Panc1 (cell line): ENCODE measurements around the gene THSD7B. TPM values are rescaled to one million over a fixed set of nuclear protein-coding genes. Genes with fewer than 3 reads are reported as not detected.

ENCODE experiments used
- ATAC-seq: fragments of 200-7000 bp; cut with Tn5 transposase; 2 replicates; pipeline ENCODE4 v1.9.1; 2020; ENCODE audit warnings: mild to moderate bottlenecking, moderate library complexity
- BruUV-seq: library from RNA; stranded (reverse); fragments of 400-500 nt; replicated peaks from 2 replicates; lab custom pipeline; 2021; lab: Mats Ljungman, UMichigan
- CTCF ChIA-PET: fragments of 300-600 bp; sonication (Branson Sonifier 250); formaldehyde crosslinking; loops from one replicate; lab custom pipeline; 2022; ENCODE audit warnings: antibody characterized with exemption; lab: Charles Lee
- POLR2A ChIA-PET: fragments of 300-600 bp; sonication (Branson Sonifier 250); formaldehyde crosslinking; loops from one replicate; lab custom pipeline; 2022; ENCODE audit warnings: antibody characterized with exemption; lab: Charles Lee
- DNase-seq: peaks from one replicate; pipeline ENCODE4 v3.0.0-alpha.2; 2010; ENCODE audit warnings: low read depth, low spot score
- H3K27ac ChIP-seq: 2 replicates; pipeline ENCODE4 v1.5.1; 2011; ENCODE audit warnings: mild to moderate bottlenecking, low read length, inconsistent platforms
- H3K27me3 ChIP-seq: fragments of 200-500 bp; sonication (Bioruptor generic); 2 replicates; pipeline ENCODE4 v1.6.0; 2014; ENCODE audit warnings: low read length, inconsistent platforms; ENCODE audit not compliant: control insufficient read depth, insufficient read depth
- H3K36me3 ChIP-seq: fragments of 200-500 bp; sonication (Bioruptor generic); 2 replicates; pipeline ENCODE4 v1.5.1; 2014; ENCODE audit warnings: inconsistent platforms, mild to moderate bottlenecking, low read length, moderate library complexity; ENCODE audit not compliant: control insufficient read depth, insufficient read depth
- H3K4me1 ChIP-seq: 2 replicates; pipeline ENCODE4 v1.5.1; 2011; ENCODE audit warnings: inconsistent platforms, mild to moderate bottlenecking, low read length, moderate library complexity; ENCODE audit not compliant: control insufficient read depth, insufficient read depth
- H3K4me3 ChIP-seq, 2 experiments: 2 replicates each; pipeline ENCODE4 v1.5.1; 2011 to 2012; ENCODE audit warnings: low read depth in 2 of 2, low read length in 2 of 2, mild to moderate bottlenecking in 2 of 2, inconsistent platforms in 1 of 2, moderate library complexity in 1 of 2
- H3K9me3 ChIP-seq: fragments of 200-500 bp; sonication (Bioruptor generic); 2 replicates; pipeline ENCODE4 v1.5.1; 2014; ENCODE audit warnings: low read depth, mild to moderate bottlenecking, inconsistent platforms, low read length, moderate library complexity; ENCODE audit not compliant: control insufficient read depth, insufficient read depth
- POLR2AphosphoS5 ChIP-seq: IDR thresholded peaks from 2 replicates; pipeline ENCODE4 v1.6.1; 2012; ENCODE audit warnings: mild to moderate bottlenecking, low read depth, low read length, moderate library complexity
- SIN3A ChIP-seq: IDR thresholded peaks from 2 replicates; pipeline ENCODE4 v1.6.1; 2012; ENCODE audit warnings: low read depth, mild to moderate bottlenecking, low read length, moderate library complexity, borderline replicate concordance; ENCODE audit not compliant: insufficient read depth
- TCF7L2 ChIP-seq: IDR thresholded peaks from 2 replicates; pipeline ENCODE4 v1.6.1; 2011; ENCODE audit warnings: mild to moderate bottlenecking, low read depth, low read length, inconsistent platforms
- in situ Hi-C: cut with HindIII; loops from 2 replicates; pipeline ENCODE4 v1.10.0; 2016; ENCODE audit warnings: low sequenced_read_pairs, low pct_unique_long_range_greater_than_20kb
- intact Hi-C: fragments of 100-400 bp; cut with micrococcal nuclease; formaldehyde crosslinking; loops from one replicate; pipeline ENCODE4 v1.10.0; 2022; ENCODE audit not compliant: unreplicated experiment
- total RNA-seq: library from RNA; stranded (reverse); gene quantifications from one replicate; pipeline ENCODE4 v1.2.1, GENCODE V29; 2021; ENCODE audit not compliant: unreplicated experiment
- TF ChIP-seq, protein P1 (sequence below): fragments of 450-650 bp; IDR thresholded peaks from 2 replicates; pipeline ENCODE4 v1.5.1; 2017; ENCODE audit warnings: mild to moderate bottlenecking
- TF ChIP-seq, protein P2 (sequence below), 2 experiments: IDR thresholded peaks; 2 replicates each; pipeline ENCODE4 v1.6.1; 2011 to 2012; ENCODE audit warnings: low read depth in 2 of 2, control low read depth in 1 of 2, low read length in 1 of 2, mild to moderate bottlenecking in 1 of 2, moderate library complexity in 1 of 2; ENCODE audit not compliant: insufficient read depth in 1 of 2

Gene THSD7B
- total RNA-seq, 1 experiment from 2014 or later = not detected

DNA sequence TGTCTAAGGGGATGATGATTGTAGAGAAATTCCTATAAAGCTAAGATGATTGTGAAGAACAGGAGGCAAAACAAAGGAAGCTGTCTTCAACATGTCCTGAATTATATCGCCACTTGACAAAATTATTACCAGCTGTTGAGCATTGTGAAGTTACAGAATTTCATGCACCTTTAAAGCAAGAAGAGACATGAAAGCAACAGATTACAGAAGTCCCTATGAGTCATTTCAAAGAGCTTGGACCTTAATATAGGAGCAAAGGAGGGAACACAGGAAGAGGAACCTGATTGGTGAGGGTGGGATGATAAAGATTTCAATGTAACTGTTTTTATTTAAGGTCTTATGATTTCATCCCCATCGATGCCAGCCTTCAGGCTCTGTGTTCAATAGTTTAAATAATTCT is 672.0 kb downstream of the THSD7B start:
- in situ Hi-C loops (no loop called here), intact Hi-C loops (no loop called here)
- Histone ChIP-seq H3K4me3 (no peak overlapping the region), H3K27me3 (no peaks in the 10 kb centered on the region), H3K9me3 (no peaks in the 10 kb centered on the region), H3K4me1 (no peaks in the 10 kb centered on the region), H3K27ac (no peak overlapping the region), H3K36me3 (no peaks in the 10 kb centered on the region)
- DNase-seq (no peak), ATAC-seq (no peak)
- TF ChIP-seq, protein P1, sequence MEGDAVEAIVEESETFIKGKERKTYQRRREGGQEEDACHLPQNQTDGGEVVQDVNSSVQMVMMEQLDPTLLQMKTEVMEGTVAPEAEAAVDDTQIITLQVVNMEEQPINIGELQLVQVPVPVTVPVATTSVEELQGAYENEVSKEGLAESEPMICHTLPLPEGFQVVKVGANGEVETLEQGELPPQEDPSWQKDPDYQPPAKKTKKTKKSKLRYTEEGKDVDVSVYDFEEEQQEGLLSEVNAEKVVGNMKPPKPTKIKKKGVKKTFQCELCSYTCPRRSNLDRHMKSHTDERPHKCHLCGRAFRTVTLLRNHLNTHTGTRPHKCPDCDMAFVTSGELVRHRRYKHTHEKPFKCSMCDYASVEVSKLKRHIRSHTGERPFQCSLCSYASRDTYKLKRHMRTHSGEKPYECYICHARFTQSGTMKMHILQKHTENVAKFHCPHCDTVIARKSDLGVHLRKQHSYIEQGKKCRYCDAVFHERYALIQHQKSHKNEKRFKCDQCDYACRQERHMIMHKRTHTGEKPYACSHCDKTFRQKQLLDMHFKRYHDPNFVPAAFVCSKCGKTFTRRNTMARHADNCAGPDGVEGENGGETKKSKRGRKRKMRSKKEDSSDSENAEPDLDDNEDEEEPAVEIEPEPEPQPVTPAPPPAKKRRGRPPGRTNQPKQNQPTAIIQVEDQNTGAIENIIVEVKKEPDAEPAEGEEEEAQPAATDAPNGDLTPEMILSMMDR = no peak
- TF ChIP-seq, protein P2, sequence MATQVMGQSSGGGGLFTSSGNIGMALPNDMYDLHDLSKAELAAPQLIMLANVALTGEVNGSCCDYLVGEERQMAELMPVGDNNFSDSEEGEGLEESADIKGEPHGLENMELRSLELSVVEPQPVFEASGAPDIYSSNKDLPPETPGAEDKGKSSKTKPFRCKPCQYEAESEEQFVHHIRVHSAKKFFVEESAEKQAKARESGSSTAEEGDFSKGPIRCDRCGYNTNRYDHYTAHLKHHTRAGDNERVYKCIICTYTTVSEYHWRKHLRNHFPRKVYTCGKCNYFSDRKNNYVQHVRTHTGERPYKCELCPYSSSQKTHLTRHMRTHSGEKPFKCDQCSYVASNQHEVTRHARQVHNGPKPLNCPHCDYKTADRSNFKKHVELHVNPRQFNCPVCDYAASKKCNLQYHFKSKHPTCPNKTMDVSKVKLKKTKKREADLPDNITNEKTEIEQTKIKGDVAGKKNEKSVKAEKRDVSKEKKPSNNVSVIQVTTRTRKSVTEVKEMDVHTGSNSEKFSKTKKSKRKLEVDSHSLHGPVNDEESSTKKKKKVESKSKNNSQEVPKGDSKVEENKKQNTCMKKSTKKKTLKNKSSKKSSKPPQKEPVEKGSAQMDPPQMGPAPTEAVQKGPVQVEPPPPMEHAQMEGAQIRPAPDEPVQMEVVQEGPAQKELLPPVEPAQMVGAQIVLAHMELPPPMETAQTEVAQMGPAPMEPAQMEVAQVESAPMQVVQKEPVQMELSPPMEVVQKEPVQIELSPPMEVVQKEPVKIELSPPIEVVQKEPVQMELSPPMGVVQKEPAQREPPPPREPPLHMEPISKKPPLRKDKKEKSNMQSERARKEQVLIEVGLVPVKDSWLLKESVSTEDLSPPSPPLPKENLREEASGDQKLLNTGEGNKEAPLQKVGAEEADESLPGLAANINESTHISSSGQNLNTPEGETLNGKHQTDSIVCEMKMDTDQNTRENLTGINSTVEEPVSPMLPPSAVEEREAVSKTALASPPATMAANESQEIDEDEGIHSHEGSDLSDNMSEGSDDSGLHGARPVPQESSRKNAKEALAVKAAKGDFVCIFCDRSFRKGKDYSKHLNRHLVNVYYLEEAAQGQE (IDR thresholded peaks at IDR 0.05; ENCODE audit: insufficient read depth in 1 of 2, low read depth in 2 of 2, low read length in 1 of 2) = no peak
- TF ChIP-seq SIN3A (no peak), POLR2AphosphoS5 (no peak), TCF7L2 (no peak)
- ChIA-PET POLR2A (no interaction called here), CTCF (no interaction called here)
- BruUV-seq = no TSS peak

DNA sequence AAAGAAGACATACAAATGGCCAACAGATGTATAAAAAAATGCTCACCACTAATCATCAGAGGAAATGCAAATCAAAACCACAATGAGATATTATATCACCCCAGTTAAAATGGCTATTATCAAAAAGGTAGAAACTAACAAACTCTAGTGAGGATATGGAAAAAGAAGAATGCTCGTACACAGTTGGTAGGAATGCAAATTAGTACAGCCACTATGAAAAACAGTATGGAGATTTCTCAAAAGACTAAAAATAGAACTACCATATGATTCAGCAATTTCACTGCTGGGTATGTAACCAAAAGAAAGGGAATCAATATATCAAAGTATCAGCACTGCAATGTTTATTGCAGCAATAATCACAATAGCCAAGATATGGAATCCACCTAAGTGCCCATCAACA is 679.6 kb downstream of the THSD7B start:
- POLR2A ChIA-PET = no interaction called here
- Histone ChIP-seq H3K36me3 (no peaks in the 10 kb centered on the region), H3K9me3 (no peaks in the 10 kb centered on the region), H3K27me3 (no peaks in the 10 kb centered on the region), H3K27ac (no peak overlapping the region), H3K4me1 (no peaks in the 10 kb centered on the region), H3K4me3 (no peak overlapping the region)
- DNase-seq (no peak), ATAC-seq (no peak)
- BruUV-seq = no TSS peak
- CTCF ChIA-PET = no interaction called here
- TF ChIP-seq TCF7L2 (no peak), POLR2AphosphoS5 (no peak), SIN3A (no peak)
- TF ChIP-seq, protein P2 (IDR thresholded peaks at IDR 0.05; ENCODE audit: insufficient read depth in 1 of 2, low read depth in 2 of 2, low read length in 1 of 2) = no peak
- TF ChIP-seq, protein P1 = no peak
- intact Hi-C loops (no loop called here), in situ Hi-C loops (no loop called here)
